Mammary microvascular endothelial cell (primary cell): ENCODE results near the gene PI4KA. TPM values are rescaled to one million over a fixed set of nuclear protein-coding genes. Genes with fewer than 3 reads are reported as not detected.

Experiments used
- total RNA-seq: library from RNA; depleted of rRNA; stranded (reverse); fragments of >200 nt; gene quantifications from 2 replicates; pipeline ENCODE4 v1.2.3, GENCODE V29; 2015

PI4KA gene
- total RNA-seq: 38.3 and 47.6 TPM in 2 replicates

GRCh38 chr22:20858615-20859416 lies at the start of gene PI4KA, which contains the start of gene SNAP29:
Gene PI4KA, minus strand, starts transcription at chr22:20858811. Its CDS starts 86 bp downstream, at chr22:20858725.
Gene SNAP29, plus strand, starts transcription at chr22:20859007. Its CDS starts 104 bp downstream, at chr22:20859111.

GRCh38 chr22:20773793-20774212 lies 84.8 kb downstream of the PI4KA start, which contains the start of gene SERPIND1:
Gene SERPIND1, plus strand, starts transcription at chr22:20774113. Its CDS starts 5,200 bp downstream, at chr22:20779313.

Other genes starting within 250 kb of the PI4KA start
- 6.1 and 7.6 TPM in 2 replicates for gene SERPIND1, start 84.7 kb downstream of the PI4KA start, total RNA-seq
- gene SNAP29, start 196 bp upstream of the PI4KA start, total RNA-seq: 14.8 and 18.1 TPM in 2 replicates
- gene CRKL, start 58.6 kb upstream of the PI4KA start, total RNA-seq: 38.0 and 43.0 TPM in 2 replicates
- gene AIFM3, start 108.4 kb upstream of the PI4KA start, total RNA-seq: 0.07 TPM in 1 of 2 replicates, not detected in the other
- 31.0 and 32.6 TPM in 2 replicates for gene LZTR1, start 123.5 kb upstream of the PI4KA start, total RNA-seq
- gene THAP7, start 143.3 kb upstream of the PI4KA start, total RNA-seq: 19.5 and 29.8 TPM in 2 replicates
- gene P2RX6, start 156.4 kb upstream of the PI4KA start, total RNA-seq: not detected in 2 replicates
- gene SLC7A4, start 173.8 kb upstream of the PI4KA start, total RNA-seq: not detected in 2 replicates
- not detected in 2 replicates for gene LRRC74B, start 187.1 kb upstream of the PI4KA start, total RNA-seq